HEK293 (cell line): ENCODE measurements around the gene LANCL2.

Experiments used
- CTCF ChIA-PET: fragments of 350-600 bp; formaldehyde crosslinking; extraction: SDS; loops from one replicate; lab custom pipeline; 2021; ENCODE audit warnings: antibody characterized with exemption; lab: Yijun Ruan, JAX
- POLR2A ChIA-PET: fragments of 300-600 bp; formaldehyde crosslinking; extraction: SDS; loops from one replicate; lab custom pipeline; 2020; ENCODE audit warnings: antibody characterized with exemption, inconsistent platforms; lab: Yijun Ruan, JAX
- H3K27ac ChIP-seq: fragments of 200-500 bp; sonication (Bioruptor generic); 2 replicates; pipeline ENCODE4 v1.5.1; 2014; ENCODE audit warnings: low read depth, low read length, control low read depth, inconsistent platforms; ENCODE audit errors: extremely low read depth
- H3K36me3 ChIP-seq, 2 experiments: fragments of 200-500 bp in 1 of 2; sonication (Bioruptor generic) in 1 of 2; 1 replicate in 1 of 2; 2 replicates in 1 of 2; pipeline ENCODE4 v1.5.1; 2014 to 2017; ENCODE audit warnings: inconsistent platforms in 2 of 2, low read length in 2 of 2; ENCODE audit not compliant: control insufficient read depth in 2 of 2, insufficient read depth in 1 of 2
- H3K4me1 ChIP-seq: fragments of 200-500 bp; sonication (Bioruptor generic); 2 replicates; pipeline ENCODE4 v1.5.1; 2014; ENCODE audit warnings: mild to moderate bottlenecking, low read length, inconsistent platforms; ENCODE audit not compliant: control insufficient read depth, insufficient read depth
- H3K4me3 ChIP-seq: 2 replicates; pipeline ENCODE4 v1.5.1; 2011; ENCODE audit warnings: low read depth, mild to moderate bottlenecking, control low read depth, low read length, moderate library complexity
- H3K9me3 ChIP-seq: fragments of 200-500 bp; sonication (Bioruptor generic); 2 replicates; pipeline ENCODE4 v1.5.1; 2014; ENCODE audit warnings: low read depth, low read length, inconsistent platforms; ENCODE audit not compliant: control insufficient read depth, insufficient read depth
- BCL11A ChIP-seq: fragments of 450-650 bp; formaldehyde crosslinking; IDR thresholded peaks from 2 replicates; pipeline ENCODE4 v1.5.1; 2016; ENCODE audit warnings: low read depth, missing biosample characterization, missing genetic modification characterization
- GLIS1 ChIP-seq: fragments of 450-650 bp; formaldehyde crosslinking; IDR thresholded peaks from 2 replicates; pipeline ENCODE4 v1.5.1; 2016; ENCODE audit warnings: missing biosample characterization, missing genetic modification characterization
- IKZF3 ChIP-seq: fragments of 450-650 bp; IDR thresholded peaks from 2 replicates; pipeline ENCODE4 v1.5.0; 2018; ENCODE audit warnings: missing biosample characterization, mild to moderate bottlenecking, missing genetic modification characterization, moderate library complexity
- MZF1 ChIP-seq: fragments of 450-650 bp; formaldehyde crosslinking; IDR thresholded peaks from 2 replicates; pipeline ENCODE4 v1.5.1; 2017; ENCODE audit warnings: missing biosample characterization, missing genetic modification characterization, borderline replicate concordance
- YY2 ChIP-seq: fragments of 450-650 bp; formaldehyde crosslinking; IDR thresholded peaks from 2 replicates; pipeline ENCODE4 v1.5.1; 2016; ENCODE audit warnings: missing biosample characterization, missing genetic modification characterization
- ZBTB20 ChIP-seq: fragments of 450-650 bp; formaldehyde crosslinking; IDR thresholded peaks from 2 replicates; pipeline ENCODE4 v1.5.1; 2016; ENCODE audit warnings: missing biosample characterization, missing genetic modification characterization
- ZBTB44 ChIP-seq: fragments of 450-650 bp; IDR thresholded peaks from 2 replicates; pipeline ENCODE4 v1.5.1; 2018; ENCODE audit warnings: missing biosample characterization, mild to moderate bottlenecking, missing genetic modification characterization
- ZEB2 ChIP-seq: fragments of 450-650 bp; formaldehyde crosslinking; IDR thresholded peaks from 2 replicates; pipeline ENCODE4 v1.5.1; 2016; ENCODE audit warnings: missing biosample characterization, missing genetic modification characterization
- ZNF174 ChIP-seq: fragments of 450-650 bp; formaldehyde crosslinking; IDR thresholded peaks from 2 replicates; pipeline ENCODE4 v1.5.0; 2017; ENCODE audit warnings: missing biosample characterization, mild to moderate bottlenecking, missing genetic modification characterization
- ZNF239 ChIP-seq: fragments of 450-650 bp; formaldehyde crosslinking; IDR thresholded peaks from 2 replicates; pipeline ENCODE4 v1.5.1; 2016; ENCODE audit warnings: missing biosample characterization, missing genetic modification characterization
- ZNF248 ChIP-seq: fragments of 450-650 bp; formaldehyde crosslinking; IDR thresholded peaks from 2 replicates; pipeline ENCODE4 v1.5.1; 2017; ENCODE audit warnings: missing biosample characterization, missing genetic modification characterization
- ZNF654 ChIP-seq: fragments of 450-650 bp; formaldehyde crosslinking; IDR thresholded peaks from 2 replicates; pipeline ENCODE4 v1.5.1; 2016; ENCODE audit warnings: low read depth, missing biosample characterization, missing genetic modification characterization
- ZNF660 ChIP-seq: fragments of 450-650 bp; IDR thresholded peaks from 2 replicates; pipeline ENCODE4 v1.5.1; 2018; ENCODE audit warnings: missing biosample characterization, mild to moderate bottlenecking, missing genetic modification characterization
- ZNF670 ChIP-seq: fragments of 450-650 bp; formaldehyde crosslinking; IDR thresholded peaks from 2 replicates; pipeline ENCODE4 v1.5.1; 2016; ENCODE audit warnings: missing biosample characterization, missing genetic modification characterization, low read depth
- ZNF701 ChIP-seq: fragments of 450-650 bp; formaldehyde crosslinking; IDR thresholded peaks from 2 replicates; pipeline ENCODE4 v1.5.1; 2016; ENCODE audit warnings: missing biosample characterization, missing genetic modification characterization
- ZNF776 ChIP-seq: fragments of 450-650 bp; formaldehyde crosslinking; IDR thresholded peaks from 2 replicates; pipeline ENCODE4 v1.5.0; 2017; ENCODE audit warnings: missing biosample characterization, missing genetic modification characterization, borderline replicate concordance
- ZNF830 ChIP-seq: fragments of 450-650 bp; IDR thresholded peaks from 2 replicates; pipeline ENCODE4 v1.5.0; 2018; ENCODE audit warnings: missing biosample characterization, missing genetic modification characterization, low read depth, mild to moderate bottlenecking, moderate library complexity
- ZSCAN5A ChIP-seq: fragments of 450-650 bp; formaldehyde crosslinking; IDR thresholded peaks from 2 replicates; pipeline ENCODE4 v1.5.1; 2016; ENCODE audit warnings: missing biosample characterization, missing genetic modification characterization
- TF ChIP-seq, protein P1 (sequence below): fragments of 450-650 bp; formaldehyde crosslinking; IDR thresholded peaks from 2 replicates; pipeline ENCODE4 v1.5.1; 2016; ENCODE audit warnings: missing biosample characterization, missing genetic modification characterization

The LANCL2 gene

DNA sequence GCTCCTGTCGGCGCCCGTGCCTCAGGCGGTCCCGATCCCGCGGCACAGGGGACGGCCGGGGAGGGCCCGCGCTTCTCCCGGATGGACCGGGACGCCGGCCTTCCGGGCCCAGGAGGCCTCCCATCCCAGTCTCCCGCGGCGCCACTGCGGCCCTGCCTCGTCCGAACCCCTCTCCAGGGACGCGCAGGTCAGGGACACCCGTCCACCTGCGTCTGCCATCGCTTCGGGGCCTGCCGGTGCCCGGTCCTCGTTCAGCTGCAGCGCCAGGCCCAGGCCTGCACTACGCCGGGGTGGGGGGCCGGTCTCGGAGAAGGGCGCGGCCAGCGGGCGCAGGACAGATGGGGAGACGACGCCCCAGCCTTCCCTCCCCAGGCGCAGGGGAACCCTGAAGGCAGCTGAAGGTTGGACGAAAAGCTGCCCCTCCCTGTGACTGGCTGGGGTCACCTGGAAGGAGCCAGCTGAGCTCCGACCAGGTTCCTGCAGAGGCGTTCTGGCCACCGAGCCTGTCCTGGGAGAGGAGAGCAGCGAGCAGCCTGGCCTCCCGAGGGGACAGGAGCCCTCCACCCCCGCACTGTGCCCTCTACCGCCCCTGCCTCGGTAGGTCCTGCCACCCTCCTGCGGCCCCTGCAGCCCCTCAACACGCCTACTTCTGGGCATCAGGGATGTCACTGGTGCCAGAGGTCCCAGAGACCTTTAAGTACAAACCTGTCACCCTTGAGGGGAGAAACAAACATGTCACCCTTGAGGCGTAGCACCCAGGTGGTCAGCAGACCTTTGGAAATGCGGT is 84.3 kb downstream of the LANCL2 start (continued):
- TF ChIP-seq ZSCAN5A (tag by site-specific recombination), result no peak

DNA sequence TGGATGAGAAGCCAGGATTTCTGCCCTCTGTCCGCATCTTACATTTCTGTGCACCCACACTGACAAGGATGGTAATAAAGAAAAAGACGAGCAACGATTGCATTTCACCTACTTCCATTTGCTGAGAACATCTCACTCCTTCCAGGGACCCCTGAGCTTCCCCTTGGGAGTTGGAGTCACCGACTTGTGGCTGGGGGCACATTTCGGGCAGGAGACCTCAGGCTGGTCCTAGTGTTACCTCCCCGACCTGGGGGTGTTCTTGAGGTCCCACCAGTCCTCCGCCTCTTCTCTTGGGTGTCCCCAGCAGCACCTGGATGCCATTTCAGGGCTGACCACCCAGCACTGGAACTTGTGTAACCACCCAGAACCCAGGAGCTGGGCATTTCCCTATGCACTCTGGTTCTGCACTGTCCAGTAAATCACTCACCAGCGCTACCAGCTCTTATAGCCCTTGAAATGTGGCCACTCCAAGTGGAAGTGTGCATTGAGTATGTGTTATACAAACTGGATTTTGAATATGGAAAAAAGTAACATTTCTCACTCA is 84.9 kb downstream of the LANCL2 start:
- ChIA-PET CTCF (no interaction called here), POLR2A (no interaction called here)
- TF ChIP-seq ZEB2 (tag by site-specific recombination), result no peak

DNA sequence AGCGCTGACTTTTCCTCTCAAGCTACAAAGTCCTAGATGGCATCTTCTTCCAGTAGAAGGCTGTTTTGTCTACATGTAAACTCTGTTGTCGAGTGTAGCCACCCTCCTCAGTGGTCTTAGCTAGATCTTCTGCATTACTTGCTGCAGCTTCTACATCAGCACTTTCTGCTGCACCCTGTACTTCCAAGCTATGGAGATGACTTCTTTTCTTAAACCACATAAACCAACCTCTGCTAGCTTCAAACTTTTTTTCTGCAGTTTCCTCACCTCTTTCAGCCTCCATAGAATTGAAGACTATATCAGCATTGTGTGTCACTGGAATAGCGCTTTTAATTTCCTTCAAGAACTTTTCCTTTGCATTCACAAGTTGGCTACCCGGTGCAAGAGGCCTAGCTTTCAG is 87.8 kb downstream of the LANCL2 start:
- Histone ChIP-seq H3K27ac (no peak overlapping the region), H3K4me1 (no peaks in the 10 kb centered on the region), H3K4me3 (no peak overlapping the region), H3K36me3 (no peaks in the 10 kb centered on the region), H3K9me3 (no peaks in the 10 kb centered on the region)
- ChIA-PET POLR2A (no interaction called here), CTCF (interaction anchor here (0.5 to 1.4 kb wide), 2 partner anchors 16 to 646 kb away, joined by 3 to 4 read pairs; no protein-coding TSS in a partner anchor)
- TF ChIP-seq ZNF701 (tag by site-specific recombination), result no peak
- no peak for TF ChIP-seq ZNF654 (tag by site-specific recombination)
- TF ChIP-seq ZNF670 (tag by site-specific recombination), result no peak
- TF ChIP-seq ZNF174, result no peak
- no peak for TF ChIP-seq ZNF830
- TF ChIP-seq BCL11A (tag by site-specific recombination), result no peak
- no peak for TF ChIP-seq IKZF3
- TF ChIP-seq ZBTB20 (tag by site-specific recombination), result no peak
- TF ChIP-seq ZNF239 (tag by site-specific recombination), result no peak
- no peak for TF ChIP-seq ZBTB44 (tag by site-specific recombination)
- TF ChIP-seq YY2, result no peak
- no peak for TF ChIP-seq GLIS1 (tag by site-specific recombination)
- TF ChIP-seq, protein P1, sequence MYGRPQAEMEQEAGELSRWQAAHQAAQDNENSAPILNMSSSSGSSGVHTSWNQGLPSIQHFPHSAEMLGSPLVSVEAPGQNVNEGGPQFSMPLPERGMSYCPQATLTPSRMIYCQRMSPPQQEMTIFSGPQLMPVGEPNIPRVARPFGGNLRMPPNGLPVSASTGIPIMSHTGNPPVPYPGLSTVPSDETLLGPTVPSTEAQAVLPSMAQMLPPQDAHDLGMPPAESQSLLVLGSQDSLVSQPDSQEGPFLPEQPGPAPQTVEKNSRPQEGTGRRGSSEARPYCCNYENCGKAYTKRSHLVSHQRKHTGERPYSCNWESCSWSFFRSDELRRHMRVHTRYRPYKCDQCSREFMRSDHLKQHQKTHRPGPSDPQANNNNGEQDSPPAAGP (tag by site-specific recombination), result no peak
- no peak for TF ChIP-seq ZNF776 (tag by site-specific recombination)
- TF ChIP-seq ZNF248 (tag by site-specific recombination), result no peak
- TF ChIP-seq ZNF660 (tag by site-specific recombination), result no peak
- TF ChIP-seq MZF1, result no peak

More for the DNA sequence above, 84.9 kb downstream of the LANCL2 start:
- Histone ChIP-seq H3K4me3 (no peak overlapping the region), H3K27ac (no peak overlapping the region), H3K9me3 (no peaks in the 10 kb centered on the region), H3K4me1 (no peaks in the 10 kb centered on the region), H3K36me3 (no peaks in the 10 kb centered on the region)
